ENCODE data around the gene ITPR2.

The ITPR2 gene

GRCh38 chr12:26831951-26832821 lies 808 bp downstream of the ITPR2 start:
- peaks cover 61% of the 10 kb centered on the region for H3K4me1 ChIP-seq (ENCODE audit: insufficient read depth, low read length, severe bottlenecking)
- H3K27ac ChIP-seq (ENCODE audit: low read depth, low read length, poor library complexity, severe bottlenecking): peak overlapping the region; percentile 94

GRCh38 chr12:26830783-26831551 lies 2.0 kb downstream of the ITPR2 start:
- peaks cover 56% of the 10 kb centered on the region for H3K79me2 ChIP-seq (ENCODE audit: insufficient read depth, low read length)
- TF ChIP-seq EZH2 (IDR thresholded peaks at IDR 0.05; ENCODE audit: borderline replicate concordance, low read length) (no peak), CTCF (IDR thresholded peaks at IDR 0.05; ENCODE audit: low read length) (no peak)
- H3K4me1 ChIP-seq (ENCODE audit: insufficient read depth, low read length, severe bottlenecking): peaks cover 74% of the 10 kb centered on the region
- no peaks in the 10 kb centered on the region for H3K9me3 ChIP-seq (ENCODE audit: low read length)
- no peaks in the 10 kb centered on the region for H3K36me3 ChIP-seq (ENCODE audit: insufficient read depth, low read length)
- H3K9ac ChIP-seq (ENCODE audit: low read length): peak overlapping the region; percentile 68
- H3K27ac ChIP-seq (ENCODE audit: low read depth, low read length, poor library complexity, severe bottlenecking): peak overlapping the region; percentile 88
- no peaks in the 10 kb centered on the region for H4K20me1 ChIP-seq (ENCODE audit: insufficient read depth, low read length)
- H3F3A ChIP-seq (ENCODE audit: insufficient read depth, low read length): no peaks in the 10 kb centered on the region
- no peaks in the 10 kb centered on the region for H3K27me3 ChIP-seq (ENCODE audit: insufficient read depth, low read length)
- H2AFZ ChIP-seq (ENCODE audit: low read length): no peak overlapping the region
- no peaks in the 10 kb centered on the region for H3K9me2 ChIP-seq (ENCODE audit: low read depth, low read length)
- peak overlapping the region; percentile 72 for H3K4me3 ChIP-seq (ENCODE audit: low read depth, low read length, poor library complexity, severe bottlenecking)
- peak overlapping the region; percentile 95 for H3K4me2 ChIP-seq (ENCODE audit: low read length)

More at GRCh38 chr12:26831951-26832821, 808 bp downstream of the ITPR2 start:
- H3K79me2 ChIP-seq (ENCODE audit: insufficient read depth, low read length): peaks cover 44% of the 10 kb centered on the region
- peak overlapping the region; percentile 87 for H3K4me2 ChIP-seq (ENCODE audit: low read length)
- no peaks in the 10 kb centered on the region for H3K27me3 ChIP-seq (ENCODE audit: insufficient read depth, low read length)
- H3K9me3 ChIP-seq (ENCODE audit: low read length): no peaks in the 10 kb centered on the region
- H4K20me1 ChIP-seq (ENCODE audit: insufficient read depth, low read length): no peaks in the 10 kb centered on the region
- no peaks in the 10 kb centered on the region for H3F3A ChIP-seq (ENCODE audit: insufficient read depth, low read length)
- peak overlapping the region; percentile 79 for H3K4me3 ChIP-seq (ENCODE audit: low read depth, low read length, poor library complexity, severe bottlenecking)
- H3K9me2 ChIP-seq (ENCODE audit: low read depth, low read length): no peaks in the 10 kb centered on the region
- H3K36me3 ChIP-seq (ENCODE audit: insufficient read depth, low read length): no peaks in the 10 kb centered on the region
- TF ChIP-seq CTCF (IDR thresholded peaks at IDR 0.05; ENCODE audit: low read length): no peak
- no peak for TF ChIP-seq EZH2 (IDR thresholded peaks at IDR 0.05; ENCODE audit: borderline replicate concordance, low read length)
- no peak overlapping the region for H2AFZ ChIP-seq (ENCODE audit: low read length)
- H3K9ac ChIP-seq (ENCODE audit: low read length): peak overlapping the region; percentile 83

GRCh38 chr12:26830363-26830762 lies 2.6 kb downstream of the ITPR2 start:
- Histone ChIP-seq H3K27me3 (ENCODE audit: insufficient read depth, low read length) (no peaks in the 10 kb centered on the region), H3K79me2 (ENCODE audit: insufficient read depth, low read length) (peaks cover 62% of the 10 kb centered on the region), H3K9me3 (ENCODE audit: low read length) (no peaks in the 10 kb centered on the region), H3K9ac (ENCODE audit: low read length) (peak overlapping the region; percentile 68; the same call in 1 of the 2 replicates), H3K4me2 (ENCODE audit: low read length) (peak overlapping the region; percentile 95), H2AFZ (ENCODE audit: low read length) (no peak overlapping the region), H3F3A (ENCODE audit: insufficient read depth, low read length) (no peaks in the 10 kb centered on the region), H4K20me1 (ENCODE audit: insufficient read depth, low read length) (no peaks in the 10 kb centered on the region), H3K27ac (ENCODE audit: low read depth, low read length, poor library complexity, severe bottlenecking) (peak overlapping the region; percentile 88), H3K4me3 (ENCODE audit: low read depth, low read length, poor library complexity, severe bottlenecking) (peak overlapping the region; percentile 72), H3K36me3 (ENCODE audit: insufficient read depth, low read length) (no peaks in the 10 kb centered on the region), H3K4me1 (ENCODE audit: insufficient read depth, low read length, severe bottlenecking) (peaks cover 75% of the 10 kb centered on the region), H3K9me2 (ENCODE audit: low read depth, low read length) (no peaks in the 10 kb centered on the region)
- TF ChIP-seq CTCF (IDR thresholded peaks at IDR 0.05; ENCODE audit: low read length) (no peak), EZH2 (IDR thresholded peaks at IDR 0.05; ENCODE audit: borderline replicate concordance, low read length) (no peak)

Measured in OCI-LY1 (cell line).